HEK293 (cell line): ENCODE measurements around the gene STUB1.

Experiments used
- CTCF ChIA-PET: fragments of 350-600 bp; formaldehyde crosslinking; extraction: SDS; loops from one replicate; lab custom pipeline; 2021; ENCODE audit warnings: antibody characterized with exemption; lab: Yijun Ruan, JAX
- POLR2A ChIA-PET: fragments of 300-600 bp; formaldehyde crosslinking; extraction: SDS; loops from one replicate; lab custom pipeline; 2020; ENCODE audit warnings: antibody characterized with exemption, inconsistent platforms; lab: Yijun Ruan, JAX
- H3K27ac ChIP-seq: fragments of 200-500 bp; sonication (Bioruptor generic); 2 replicates; pipeline ENCODE4 v1.5.1; 2014; ENCODE audit warnings: low read depth, low read length, control low read depth, inconsistent platforms; ENCODE audit errors: extremely low read depth
- H3K36me3 ChIP-seq, 2 experiments: fragments of 200-500 bp in 1 of 2; sonication (Bioruptor generic) in 1 of 2; 1 replicate in 1 of 2; 2 replicates in 1 of 2; pipeline ENCODE4 v1.5.1; 2014 to 2017; ENCODE audit warnings: inconsistent platforms in 2 of 2, low read length in 2 of 2; ENCODE audit not compliant: control insufficient read depth in 2 of 2, insufficient read depth in 1 of 2
- H3K4me1 ChIP-seq: fragments of 200-500 bp; sonication (Bioruptor generic); 2 replicates; pipeline ENCODE4 v1.5.1; 2014; ENCODE audit warnings: mild to moderate bottlenecking, low read length, inconsistent platforms; ENCODE audit not compliant: control insufficient read depth, insufficient read depth
- H3K4me3 ChIP-seq: 2 replicates; pipeline ENCODE4 v1.5.1; 2011; ENCODE audit warnings: low read depth, mild to moderate bottlenecking, control low read depth, low read length, moderate library complexity
- H3K9me3 ChIP-seq: fragments of 200-500 bp; sonication (Bioruptor generic); 2 replicates; pipeline ENCODE4 v1.5.1; 2014; ENCODE audit warnings: low read depth, low read length, inconsistent platforms; ENCODE audit not compliant: control insufficient read depth, insufficient read depth
- KLF1 ChIP-seq: fragments of 450-650 bp; formaldehyde crosslinking; IDR thresholded peaks from 2 replicates; pipeline ENCODE4 v1.5.1; 2016; ENCODE audit warnings: missing biosample characterization, missing genetic modification characterization
- KLF10 ChIP-seq: fragments of 450-650 bp; IDR thresholded peaks from 2 replicates; pipeline ENCODE4 v1.5.1; 2018; ENCODE audit warnings: missing biosample characterization, mild to moderate bottlenecking, missing genetic modification characterization
- SETDB1 ChIP-seq: IDR thresholded peaks from one replicate; pipeline ENCODE4 v1.6.1; 2017; ENCODE audit warnings: mild to moderate bottlenecking, low read length, moderate library complexity, mixed read lengths; ENCODE audit not compliant: insufficient read length
- SP2 ChIP-seq: fragments of 450-650 bp; formaldehyde crosslinking; IDR thresholded peaks from 2 replicates; pipeline ENCODE4 v1.5.1; 2016; ENCODE audit warnings: missing biosample characterization, missing genetic modification characterization
- ZBTB8A ChIP-seq: fragments of 450-650 bp; formaldehyde crosslinking; IDR thresholded peaks from 2 replicates; pipeline ENCODE4 v1.5.1; 2016; ENCODE audit warnings: missing biosample characterization, missing genetic modification characterization
- ZEB2 ChIP-seq: fragments of 450-650 bp; formaldehyde crosslinking; IDR thresholded peaks from 2 replicates; pipeline ENCODE4 v1.5.1; 2016; ENCODE audit warnings: missing biosample characterization, missing genetic modification characterization
- ZFHX2 ChIP-seq: fragments of 450-650 bp; formaldehyde crosslinking; conservative IDR thresholded peaks from 2 replicates; pipeline ENCODE4 v1.5.1; 2016; ENCODE audit warnings: missing biosample characterization, missing genetic modification characterization
- ZIC2 ChIP-seq: fragments of 450-650 bp; formaldehyde crosslinking; IDR thresholded peaks from 2 replicates; pipeline ENCODE4 v1.5.1; 2016; ENCODE audit warnings: missing biosample characterization, missing genetic modification characterization
- ZNF146 ChIP-seq: fragments of 450-650 bp; formaldehyde crosslinking; IDR thresholded peaks from 2 replicates; pipeline ENCODE4 v1.5.1; 2016; ENCODE audit warnings: missing biosample characterization, missing genetic modification characterization
- ZNF157 ChIP-seq: fragments of 450-650 bp; formaldehyde crosslinking; IDR thresholded peaks from 2 replicates; pipeline ENCODE4 v1.5.1; 2016; ENCODE audit warnings: missing biosample characterization, missing genetic modification characterization
- ZNF23 ChIP-seq: fragments of 450-650 bp; formaldehyde crosslinking; IDR thresholded peaks from 2 replicates; pipeline ENCODE4 v1.5.1; 2016; ENCODE audit warnings: missing biosample characterization, missing genetic modification characterization, borderline replicate concordance
- ZNF629 ChIP-seq: fragments of 450-650 bp; formaldehyde crosslinking; IDR thresholded peaks from 2 replicates; pipeline ENCODE4 v1.5.1; 2017; ENCODE audit warnings: missing biosample characterization, missing genetic modification characterization
- ZNF785 ChIP-seq: fragments of 450-650 bp; formaldehyde crosslinking; IDR thresholded peaks from 2 replicates; pipeline ENCODE4 v1.5.1; 2016; ENCODE audit warnings: missing biosample characterization, missing genetic modification characterization
- TF ChIP-seq, protein P1 (sequence below): fragments of 450-650 bp; formaldehyde crosslinking; optimal IDR thresholded peaks from 2 replicates; pipeline ENCODE3; 2016; ENCODE audit warnings: missing biosample characterization, mild to moderate bottlenecking, missing genetic modification characterization
- TF ChIP-seq, protein P2 (sequence below): fragments of 450-650 bp; formaldehyde crosslinking; IDR thresholded peaks from 2 replicates; pipeline ENCODE4 v1.5.1; 2016; ENCODE audit warnings: missing biosample characterization, missing genetic modification characterization
- TF ChIP-seq, protein P3 (sequence below): fragments of 450-650 bp; formaldehyde crosslinking; IDR thresholded peaks from 2 replicates; pipeline ENCODE4 v1.5.1; 2017; ENCODE audit warnings: missing biosample characterization, missing genetic modification characterization
- TF ChIP-seq, protein P4 (sequence below): fragments of 450-650 bp; formaldehyde crosslinking; conservative IDR thresholded peaks from 2 replicates; pipeline ENCODE4 v1.5.1; 2016; ENCODE audit warnings: low read depth, missing biosample characterization, missing genetic modification characterization

Gene STUB1

DNA sequence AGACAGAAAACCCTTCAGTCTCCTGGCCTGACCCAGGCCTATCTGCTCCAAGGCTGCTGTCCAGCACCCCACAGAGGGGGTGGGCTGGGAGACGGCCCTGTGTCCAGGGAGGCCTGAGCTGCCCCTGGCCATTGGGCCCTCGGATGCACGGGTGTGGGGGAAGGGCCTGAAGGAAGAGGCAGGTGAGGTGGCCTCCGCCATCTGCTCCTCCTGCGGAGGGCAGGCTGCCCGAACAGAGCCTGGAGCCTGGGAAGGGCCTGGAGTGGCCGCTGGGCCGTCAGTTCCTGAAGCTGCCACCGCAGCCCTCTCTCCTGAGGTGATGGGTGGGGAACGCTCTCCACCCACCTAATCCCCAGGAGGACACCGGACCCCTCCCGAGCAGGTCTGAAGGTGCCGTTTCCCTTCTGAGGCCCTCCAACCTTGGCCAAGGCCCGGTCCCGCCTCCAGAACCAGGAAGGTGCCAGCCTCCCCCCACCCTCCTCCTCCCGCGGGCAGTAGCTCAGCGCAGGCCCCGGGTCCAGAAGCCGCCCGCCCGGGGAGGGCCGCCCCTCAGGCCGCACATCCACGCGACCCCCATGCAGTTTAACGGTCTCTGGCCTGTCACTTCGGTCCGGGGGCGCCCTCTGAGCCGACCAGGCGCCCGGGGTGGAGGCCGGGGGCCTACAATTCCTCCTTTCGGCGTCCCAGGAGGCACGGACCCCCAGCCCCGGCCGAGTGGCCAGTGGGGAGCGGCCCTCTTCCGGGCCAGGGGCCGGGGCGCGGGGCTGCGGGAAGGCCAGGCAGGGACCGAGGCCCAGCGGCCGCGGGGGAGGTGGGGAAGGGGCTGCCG, 24.6 kb downstream of the STUB1 start (continued):
- no peak for TF ChIP-seq SETDB1
- TF ChIP-seq ZEB2 (tag by site-specific recombination): 0 out of 2 replicates have a peak, but pooled peaks have one; percentile 26
- TF ChIP-seq, protein P1, sequence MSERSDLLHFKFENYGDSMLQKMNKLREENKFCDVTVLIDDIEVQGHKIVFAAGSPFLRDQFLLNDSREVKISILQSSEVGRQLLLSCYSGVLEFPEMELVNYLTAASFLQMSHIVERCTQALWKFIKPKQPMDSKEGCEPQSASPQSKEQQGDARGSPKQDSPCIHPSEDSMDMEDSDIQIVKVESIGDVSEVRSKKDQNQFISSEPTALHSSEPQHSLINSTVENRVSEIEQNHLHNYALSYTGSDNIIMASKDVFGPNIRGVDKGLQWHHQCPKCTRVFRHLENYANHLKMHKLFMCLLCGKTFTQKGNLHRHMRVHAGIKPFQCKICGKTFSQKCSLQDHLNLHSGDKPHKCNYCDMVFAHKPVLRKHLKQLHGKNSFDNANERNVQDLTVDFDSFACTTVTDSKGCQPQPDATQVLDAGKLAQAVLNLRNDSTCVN: peak; percentile 22
- TF ChIP-seq ZIC2 (tag by site-specific recombination): peak; percentile 37; the same call in 1 of the 2 replicates
- TF ChIP-seq KLF1 (tag by site-specific recombination): peak; percentile 67
- TF ChIP-seq, protein P2, sequence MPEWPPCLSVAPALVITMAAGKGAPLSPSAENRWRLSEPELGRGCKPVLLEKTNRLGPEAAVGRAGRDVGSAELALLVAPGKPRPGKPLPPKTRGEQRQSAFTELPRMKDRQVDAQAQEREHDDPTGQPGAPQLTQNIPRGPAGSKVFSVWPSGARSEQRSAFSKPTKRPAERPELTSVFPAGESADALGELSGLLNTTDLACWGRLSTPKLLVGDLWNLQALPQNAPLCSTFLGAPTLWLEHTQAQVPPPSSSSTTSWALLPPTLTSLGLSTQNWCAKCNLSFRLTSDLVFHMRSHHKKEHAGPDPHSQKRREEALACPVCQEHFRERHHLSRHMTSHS (tag by site-specific recombination): no peak
- peak; percentile 40 for TF ChIP-seq SP2
- no peak for TF ChIP-seq ZNF146 (tag by site-specific recombination)
- TF ChIP-seq, all 188 proteins: peak for 13

DNA sequence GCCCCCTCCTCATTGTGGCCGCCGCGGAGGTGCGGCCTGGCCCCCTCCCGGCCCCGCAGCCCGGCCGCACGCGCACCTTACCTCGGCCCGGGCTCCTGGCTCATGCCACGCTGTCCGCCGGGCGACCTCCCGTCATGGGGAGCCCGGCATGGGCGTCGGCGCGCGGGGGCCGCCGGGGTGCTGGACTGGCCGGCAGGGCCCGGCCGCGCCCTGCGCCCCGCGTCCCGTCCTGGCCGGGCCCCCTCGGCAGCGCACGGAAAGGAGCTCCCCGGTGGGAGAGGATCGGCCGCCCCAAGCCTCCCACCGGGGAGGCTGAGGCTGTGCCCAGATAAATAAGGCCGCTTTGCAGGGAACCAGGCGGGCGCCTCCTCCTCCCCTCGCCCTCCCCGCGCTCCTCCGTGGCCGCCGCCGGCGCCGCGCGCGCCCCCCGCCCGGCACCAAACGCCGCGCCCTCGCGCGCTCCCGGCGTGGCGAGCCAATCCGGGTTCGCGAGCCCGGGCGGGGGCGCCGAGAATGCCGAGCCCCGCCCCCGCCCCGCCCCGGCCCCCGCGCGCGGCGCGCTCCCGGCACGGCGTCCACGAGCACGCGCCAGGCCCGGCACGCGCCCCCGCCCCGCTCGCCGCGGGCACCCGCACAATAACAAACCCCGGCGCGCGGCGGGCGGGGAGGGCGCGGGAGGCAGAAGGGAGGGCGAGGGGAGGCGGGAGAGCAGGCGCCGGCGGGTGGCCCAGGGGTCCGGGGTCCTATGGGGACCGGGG, 25.4 kb downstream of the STUB1 start, which contains the start of gene FBXL16:
Gene FBXL16 (minus strand): TSS at position 371 of the 758 bp plus-strand sequence. CDS start 8,396 bp downstream, outside the sequence.
- TF ChIP-seq, protein P3, sequence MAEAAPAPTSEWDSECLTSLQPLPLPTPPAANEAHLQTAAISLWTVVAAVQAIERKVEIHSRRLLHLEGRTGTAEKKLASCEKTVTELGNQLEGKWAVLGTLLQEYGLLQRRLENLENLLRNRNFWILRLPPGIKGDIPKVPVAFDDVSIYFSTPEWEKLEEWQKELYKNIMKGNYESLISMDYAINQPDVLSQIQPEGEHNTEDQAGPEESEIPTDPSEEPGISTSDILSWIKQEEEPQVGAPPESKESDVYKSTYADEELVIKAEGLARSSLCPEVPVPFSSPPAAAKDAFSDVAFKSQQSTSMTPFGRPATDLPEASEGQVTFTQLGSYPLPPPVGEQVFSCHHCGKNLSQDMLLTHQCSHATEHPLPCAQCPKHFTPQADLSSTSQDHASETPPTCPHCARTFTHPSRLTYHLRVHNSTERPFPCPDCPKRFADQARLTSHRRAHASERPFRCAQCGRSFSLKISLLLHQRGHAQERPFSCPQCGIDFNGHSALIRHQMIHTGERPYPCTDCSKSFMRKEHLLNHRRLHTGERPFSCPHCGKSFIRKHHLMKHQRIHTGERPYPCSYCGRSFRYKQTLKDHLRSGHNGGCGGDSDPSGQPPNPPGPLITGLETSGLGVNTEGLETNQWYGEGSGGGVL (tag by site-specific recombination): 0 out of 2 replicates have a peak, but pooled peaks have one; percentile 37
- TF ChIP-seq ZNF785: no peak
- no peak for TF ChIP-seq ZNF629 (tag by site-specific recombination)
- TF ChIP-seq KLF10: 0 out of 2 replicates have a peak, but pooled peaks have one; percentile 16
- peak; percentile 50 for TF ChIP-seq ZBTB8A (tag by site-specific recombination)
- no peak for TF ChIP-seq ZNF157 (tag by site-specific recombination)
- TF ChIP-seq, all 188 proteins: peak for 3
- POLR2A ChIA-PET: no interaction called here
- no peaks in the 10 kb centered on the region for H3K9me3 ChIP-seq
- peak within 1 kb of the TSS; percentile 37; the same call in 1 of the 2 replicates for H3K27ac ChIP-seq
- H3K4me3 ChIP-seq: peak within 1 kb of the TSS; percentile 25
- CTCF ChIA-PET: no interaction called here
- peaks cover 5% of the 10 kb centered on the region for H3K4me1 ChIP-seq
- no peaks in the 10 kb centered on the region for H3K36me3 ChIP-seq

DNA sequence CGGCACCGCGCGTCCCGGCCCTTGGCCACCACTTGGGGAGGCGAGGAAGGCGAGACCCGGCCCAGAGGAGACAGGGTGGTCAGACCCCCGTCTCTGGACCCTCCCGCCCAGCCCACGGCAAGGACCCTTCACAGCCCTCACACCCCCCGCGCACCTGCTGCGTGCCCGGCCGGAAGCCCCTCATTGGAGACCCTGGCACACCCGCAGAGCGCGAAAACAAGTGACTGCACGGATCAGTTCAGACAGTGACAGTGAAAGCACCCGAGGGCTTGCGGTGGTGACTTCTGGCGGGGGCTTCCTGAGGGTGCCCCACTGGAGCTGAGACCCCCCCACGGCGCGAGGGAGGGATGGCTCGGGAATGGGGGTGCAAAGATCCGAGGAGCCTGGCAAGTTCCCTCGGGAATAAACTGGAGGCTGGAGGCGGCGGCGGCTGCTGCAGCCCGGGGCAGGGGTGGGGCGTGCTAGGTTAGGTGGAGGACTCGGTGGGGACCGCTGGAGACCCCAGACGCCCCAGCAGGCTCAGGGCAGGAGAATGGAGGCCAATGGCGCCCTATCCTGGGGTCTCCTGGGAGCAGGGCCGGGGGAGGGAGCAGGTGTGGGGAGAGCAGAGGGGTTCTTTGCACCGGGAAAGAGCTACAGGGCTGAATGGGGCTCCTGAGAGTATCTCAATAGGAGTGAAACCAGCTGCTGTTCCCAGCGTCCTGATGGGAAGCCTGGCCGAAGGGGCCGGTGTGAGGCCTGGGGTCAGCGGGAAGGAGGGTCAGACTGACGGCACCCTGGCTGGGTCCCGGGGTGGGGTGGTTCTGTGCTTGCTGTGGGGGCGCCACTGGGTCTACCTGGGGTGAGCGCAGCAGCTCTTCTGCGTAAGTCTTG, 26.2 kb downstream of the STUB1 start:
- Histone ChIP-seq H3K9me3 (no peaks in the 10 kb centered on the region), H3K4me3 (peak overlapping the region; percentile 4; the same call in 1 of the 2 replicates), H3K36me3 (no peaks in the 10 kb centered on the region), H3K27ac (no peak overlapping the region), H3K4me1 (peaks cover 5% of the 10 kb centered on the region)
- POLR2A ChIA-PET: interaction anchor here (0.6 to 2.3 kb wide), 4 partner anchors 11 to 43 kb away, joined by 3 to 8 read pairs (median 4); partner anchors contain the start of genes ANTKMT and STUB1
- CTCF ChIA-PET: interaction anchor here (0.6 to 1.1 kb wide), 3 partner anchors 10 to 79 kb away, joined by 3 to 5 read pairs (median 3); no protein-coding TSS in a partner anchor
- TF ChIP-seq ZNF23 (tag by site-specific recombination): no peak
- TF ChIP-seq, protein P4, sequence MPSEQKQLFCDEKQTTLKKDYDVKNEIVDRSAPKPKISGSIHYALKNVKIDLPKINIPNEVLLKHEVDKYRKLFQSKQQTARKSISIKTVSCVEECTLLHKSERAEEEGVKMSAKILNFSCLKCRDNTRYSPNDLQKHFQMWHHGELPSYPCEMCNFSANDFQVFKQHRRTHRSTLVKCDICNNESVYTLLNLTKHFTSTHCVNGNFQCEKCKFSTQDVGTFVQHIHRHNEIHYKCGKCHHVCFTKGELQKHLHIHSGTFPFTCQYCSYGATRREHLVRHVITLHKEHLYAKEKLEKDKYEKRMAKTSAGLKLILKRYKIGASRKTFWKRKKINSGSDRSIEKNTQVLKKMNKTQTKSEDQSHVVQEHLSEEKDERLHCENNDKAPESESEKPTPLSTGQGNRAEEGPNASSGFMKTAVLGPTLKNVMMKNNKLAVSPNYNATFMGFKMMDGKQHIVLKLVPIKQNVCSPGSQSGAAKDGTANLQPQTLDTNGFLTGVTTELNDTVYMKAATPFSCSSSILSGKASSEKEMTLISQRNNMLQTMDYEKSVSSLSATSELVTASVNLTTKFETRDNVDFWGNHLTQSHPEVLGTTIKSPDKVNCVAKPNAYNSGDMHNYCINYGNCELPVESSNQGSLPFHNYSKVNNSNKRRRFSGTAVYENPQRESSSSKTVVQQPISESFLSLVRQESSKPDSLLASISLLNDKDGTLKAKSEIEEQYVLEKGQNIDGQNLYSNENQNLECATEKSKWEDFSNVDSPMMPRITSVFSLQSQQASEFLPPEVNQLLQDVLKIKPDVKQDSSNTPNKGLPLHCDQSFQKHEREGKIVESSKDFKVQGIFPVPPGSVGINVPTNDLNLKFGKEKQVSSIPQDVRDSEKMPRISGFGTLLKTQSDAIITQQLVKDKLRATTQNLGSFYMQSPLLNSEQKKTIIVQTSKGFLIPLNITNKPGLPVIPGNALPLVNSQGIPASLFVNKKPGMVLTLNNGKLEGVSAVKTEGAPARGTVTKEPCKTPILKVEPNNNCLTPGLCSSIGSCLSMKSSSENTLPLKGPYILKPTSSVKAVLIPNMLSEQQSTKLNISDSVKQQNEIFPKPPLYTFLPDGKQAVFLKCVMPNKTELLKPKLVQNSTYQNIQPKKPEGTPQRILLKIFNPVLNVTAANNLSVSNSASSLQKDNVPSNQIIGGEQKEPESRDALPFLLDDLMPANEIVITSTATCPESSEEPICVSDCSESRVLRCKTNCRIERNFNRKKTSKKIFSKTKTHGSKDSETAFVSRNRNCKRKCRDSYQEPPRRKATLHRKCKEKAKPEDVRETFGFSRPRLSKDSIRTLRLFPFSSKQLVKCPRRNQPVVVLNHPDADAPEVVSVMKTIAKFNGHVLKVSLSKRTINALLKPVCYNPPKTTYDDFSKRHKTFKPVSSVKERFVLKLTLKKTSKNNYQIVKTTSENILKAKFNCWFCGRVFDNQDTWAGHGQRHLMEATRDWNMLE (tag by site-specific recombination): no peak
- TF ChIP-seq ZFHX2: no peak
